DOHH2 (cell line): ENCODE results near the gene BOD1L2.

Experiments
- H3F3A ChIP-seq: fragments of 200-600 bp; sonication (generic), shearing (Covaris generic); 2 replicates; pipeline ENCODE4 v1.6.0; 2016; ENCODE audit warnings: antibody characterized with exemption, mild to moderate bottlenecking; ENCODE audit not compliant: control insufficient read depth, insufficient read depth
- H3K27ac ChIP-seq: fragments of 200-600 bp; sonication (generic); 2 replicates; pipeline ENCODE4 v1.5.1; 2014; ENCODE audit warnings: low read depth, mild to moderate bottlenecking, low read length, moderate library complexity
- H3K27me3 ChIP-seq: fragments of 200-600 bp; sonication (generic); 2 replicates; pipeline ENCODE4 v1.6.1; 2014; ENCODE audit warnings: mild to moderate bottlenecking, low read length, mixed read lengths; ENCODE audit not compliant: control insufficient read depth
- H3K36me3 ChIP-seq: fragments of 200-600 bp; sonication (generic); 2 replicates; pipeline ENCODE4 v1.6.1; 2014; ENCODE audit warnings: mild to moderate bottlenecking, low read length, moderate library complexity, mixed read lengths; ENCODE audit not compliant: control insufficient read depth
- H3K4me1 ChIP-seq: fragments of 200-600 bp; sonication (generic); 2 replicates; pipeline ENCODE4 v1.6.1; 2014; ENCODE audit warnings: mild to moderate bottlenecking, low read length, mixed read lengths; ENCODE audit not compliant: control insufficient read depth
- H3K4me2 ChIP-seq: fragments of 200-600 bp; sonication (generic); 2 replicates; pipeline ENCODE4 v1.6.0; 2014; ENCODE audit warnings: mild to moderate bottlenecking, low read length, moderate library complexity
- H3K4me3 ChIP-seq: fragments of 200-600 bp; sonication (generic); 2 replicates; pipeline ENCODE4 v1.5.1; 2014; ENCODE audit warnings: mild to moderate bottlenecking, low read length, mixed read lengths
- H3K79me2 ChIP-seq: fragments of 200-600 bp; sonication (generic); 2 replicates; pipeline ENCODE4 v1.6.1; 2014; ENCODE audit warnings: mild to moderate bottlenecking, low read length, mixed read lengths; ENCODE audit not compliant: control insufficient read depth
- H3K9me2 ChIP-seq: fragments of 200-600 bp; sonication (generic); replicated peaks from 2 replicates; pipeline ENCODE4 v1.6.1; 2014; ENCODE audit warnings: mild to moderate bottlenecking, low read length, mixed read lengths; ENCODE audit not compliant: control insufficient read depth
- H3K9me3 ChIP-seq: fragments of 200-600 bp; sonication (generic); 2 replicates; pipeline ENCODE4 v1.6.1; 2014; ENCODE audit warnings: antibody characterized with exemption, low read length, mixed read lengths; ENCODE audit not compliant: control insufficient read depth, insufficient read depth
- H4K20me1 ChIP-seq: fragments of 200-600 bp; sonication (generic); 2 replicates; pipeline ENCODE4 v1.6.0; 2014; ENCODE audit warnings: low read depth, mild to moderate bottlenecking, antibody characterized with exemption, low read length, moderate library complexity; ENCODE audit not compliant: control insufficient read depth, insufficient read depth
- CTCF ChIP-seq: fragments of 200-600 bp; sonication (generic); IDR thresholded peaks from one replicate; pipeline ENCODE4 v1.5.1; 2014; ENCODE audit warnings: antibody characterized with exemption, mild to moderate bottlenecking, low read depth, low read length; ENCODE audit not compliant: poor library complexity, severe bottlenecking
- EZH2phosphoT487 ChIP-seq: fragments of 200-600 bp; sonication (generic); IDR thresholded peaks from 2 replicates; pipeline ENCODE4 v1.6.1; 2017; ENCODE audit warnings: borderline replicate concordance, mild to moderate bottlenecking, antibody characterized with exemption, low read length, moderate library complexity, mixed read lengths

BOD1L2 gene

GRCh38 chr18:57146956-57147636, at the start of gene BOD1L2:
TSS of gene BOD1L2 (plus strand) at chr18:57147087. CDS start at chr18:57147313, 226 bp downstream.
- Histone ChIP-seq H3K4me1 (peaks cover 16% of the 10 kb centered on the region), H3K4me3 (no peak within 1 kb of the TSS), H3K9me3 (no peaks in the 10 kb centered on the region), H3K27ac (no peak within 1 kb of the TSS), H3F3A (no peaks in the 10 kb centered on the region), H3K4me2 (no peak within 1 kb of the TSS), H3K27me3 (peaks cover 21% of the 10 kb centered on the region), H3K9me2 (no peaks in the 10 kb centered on the region), H3K36me3 (no peaks in the 10 kb centered on the region), H3K79me2 (no peaks in the 10 kb centered on the region), H4K20me1 (no peaks in the 10 kb centered on the region)
- TF ChIP-seq CTCF, result no peak
- TF ChIP-seq EZH2phosphoT487, result no peak

DNA sequence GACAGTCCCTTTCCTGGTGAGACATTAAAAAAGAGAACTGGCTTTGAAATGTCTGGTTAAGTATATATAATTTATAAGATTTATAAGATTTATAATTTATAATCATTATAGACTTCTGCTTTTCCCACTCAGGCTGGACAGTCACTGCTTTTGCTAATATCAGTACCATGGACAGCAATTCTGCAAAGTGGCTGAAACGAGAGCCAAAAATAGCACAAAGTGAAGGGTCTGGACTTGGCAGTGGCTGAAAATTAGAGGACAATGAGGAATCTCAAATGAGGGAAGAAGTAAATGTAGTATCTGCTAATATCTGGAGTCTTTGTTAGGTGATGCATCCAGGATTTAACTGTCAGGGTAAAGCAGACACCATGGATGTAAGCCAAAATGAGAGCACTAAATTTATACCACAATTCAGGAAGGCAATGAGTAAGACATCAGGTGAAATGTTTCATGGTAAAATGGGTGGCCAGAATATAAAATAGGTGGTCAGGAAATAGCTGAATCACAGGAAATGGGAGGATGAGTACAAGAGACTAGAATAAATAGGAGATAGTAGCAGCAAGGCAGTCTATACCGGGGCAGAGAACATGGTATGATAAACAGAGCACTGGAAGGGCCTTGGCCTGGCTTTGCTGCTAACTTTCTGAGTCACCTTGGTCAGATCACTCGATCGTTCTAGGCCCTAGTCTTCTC, 39.6 kb upstream of the BOD1L2 start:
- Histone ChIP-seq H3K79me2 (no peaks in the 10 kb centered on the region), H3K4me3 (no peak overlapping the region), H3K36me3 (no peaks in the 10 kb centered on the region), H3K9me2 (no peaks in the 10 kb centered on the region), H3K27ac (no peak overlapping the region), H4K20me1 (no peaks in the 10 kb centered on the region), H3K27me3 (peaks cover 6% of the 10 kb centered on the region; the same call in 1 of the 2 replicates), H3K4me2 (no peak overlapping the region), H3F3A (no peaks in the 10 kb centered on the region), H3K9me3 (no peaks in the 10 kb centered on the region), H3K4me1 (no peaks in the 10 kb centered on the region)
- TF ChIP-seq CTCF (no peak), EZH2phosphoT487 (no peak)

- Histone ChIP-seq H3F3A (no peaks in the 10 kb centered on the region), H3K79me2 (no peaks in the 10 kb centered on the region), H3K4me3 (no peak overlapping the region), H3K27me3 (peaks cover 9% of the 10 kb centered on the region), H3K4me2 (no peak overlapping the region), H3K27ac (no peak overlapping the region), H3K36me3 (no peaks in the 10 kb centered on the region), H3K9me2 (no peaks in the 10 kb centered on the region), H3K4me1 (no peaks in the 10 kb centered on the region), H4K20me1 (no peaks in the 10 kb centered on the region), H3K9me3 (no peaks in the 10 kb centered on the region)
- TF ChIP-seq CTCF, result no peak
- no peak for TF ChIP-seq EZH2phosphoT487
These were observed 36.6 kb upstream of the BOD1L2 start for GRCh38 chr18:57110290-57110689.
